ENCODE measurements around the gene CLIP3. TPM values are rescaled to one million over a fixed set of nuclear protein-coding genes. Genes with fewer than 3 reads are reported as not detected.

The CLIP3 gene
- total RNA-seq, 1 experiment from 2014 or later, result 9.2 TPM

- intact Hi-C loops (cut with micrococcal nuclease; ENCODE audit: unreplicated experiment), result loop anchor here (2.0 kb wide), 1 partner anchor 60 kb away; the partner anchor contains the start of genes POLR2I and TBCB
- no TSS peak for BruUV-seq (replicated peaks)
- H3K27ac ChIP-seq (ENCODE audit: low read depth, low read length, poor library complexity, severe bottlenecking), result peak within 1 kb of the TSS; percentile 93
- no peaks in the 10 kb centered on the region for H3K9me3 ChIP-seq (ENCODE audit: low read depth, low read length, poor library complexity, severe bottlenecking)
- DNase-seq (ENCODE audit: low spot score), result peak; percentile 97
- peak within 1 kb of the TSS; percentile 85 for H3K4me3 ChIP-seq (ENCODE audit: low read depth, low read length, poor library complexity, severe bottlenecking)
- CTCF ChIA-PET, result no interaction called here
- peaks cover 17% of the 10 kb centered on the region for H3K36me3 ChIP-seq (ENCODE audit: insufficient read depth, low read length, poor library complexity, severe bottlenecking)
- TF ChIP-seq CTCF (conservative IDR thresholded peaks at IDR 0.05; ENCODE audit: low read depth, low read length), result 0 out of 2 replicates have a peak, but pooled peaks have one; percentile 4
- no peak for TF ChIP-seq EZH2 (IDR thresholded peaks at IDR 0.05; ENCODE audit: borderline replicate concordance, low read depth, low read length, poor library complexity, severe bottlenecking)
- no peaks in the 10 kb centered on the region for H3K27me3 ChIP-seq (replicated peaks; ENCODE audit: insufficient read depth, low read depth, low read length, poor library complexity)
- POLR2A ChIA-PET (ENCODE audit: low non-redundant PET), result interaction anchor here (0.9 kb wide), 1 partner anchor 60 kb away, joined by 3 read pairs; no protein-coding TSS in a partner anchor
- H3K4me1 ChIP-seq (ENCODE audit: insufficient read depth, low read length, poor library complexity, severe bottlenecking), result peaks cover 5% of the 10 kb centered on the region
Observed at GRCh38 chr19:36054733-36055686, 22.3 kb upstream of the CLIP3 start, which contains the start of gene WDR62. Gene WDR62 (plus strand): TSS chr19:36054897. CDS start chr19:36054972, 75 bp downstream.

DNA sequence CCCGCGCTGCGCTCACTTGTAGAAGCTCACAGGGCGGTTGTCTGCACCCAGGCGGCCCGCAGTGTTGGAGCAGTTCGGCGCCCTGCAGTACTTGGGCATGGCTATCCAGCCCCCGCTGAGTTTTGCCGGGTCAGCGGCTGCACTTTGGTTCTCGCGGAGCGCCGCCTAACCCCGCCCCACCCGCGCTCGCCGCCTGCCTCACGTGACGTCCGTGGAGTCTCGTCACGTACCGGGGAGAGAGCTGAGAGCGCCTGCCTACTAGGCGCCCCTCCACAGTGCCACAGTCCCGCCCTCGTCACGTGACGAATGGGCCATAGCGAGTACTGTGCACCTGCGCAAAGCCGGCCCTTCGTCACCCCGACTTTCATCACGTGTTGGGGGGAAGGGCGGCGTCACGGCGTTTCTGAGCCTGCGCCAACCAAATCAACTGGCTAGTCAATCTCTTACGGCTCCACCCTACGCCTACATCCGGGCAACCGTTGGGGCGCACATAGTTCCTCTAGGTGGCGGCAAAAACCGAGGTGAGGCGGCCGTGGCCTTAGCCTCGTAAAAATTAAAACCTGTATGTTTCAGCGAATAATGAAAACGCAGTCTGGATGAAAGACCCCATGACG is 21.6 kb upstream of the CLIP3 start, which contains the start of gene THAP8:
THAP8 (minus strand) TSS at position 167 of the 614 bp plus-strand sequence; CDS start at position 99, 68 bp downstream.
- intact Hi-C loops (cut with micrococcal nuclease; ENCODE audit: unreplicated experiment), result loop anchor here (2.0 kb wide), 1 partner anchor 61 kb away; the partner anchor contains the start of genes POLR2I and TBCB
- POLR2A ChIA-PET (ENCODE audit: low non-redundant PET), result interaction anchor here (0.5 kb wide), 1 partner anchor 12 kb away, joined by 3 read pairs; no protein-coding TSS in a partner anchor

More for the DNA sequence above, 21.6 kb upstream of the CLIP3 start, which contains the start of gene THAP8:
- CTCF ChIA-PET, result interaction anchor here (0.7 kb wide), 1 partner anchor 127 kb away, joined by 9 read pairs; no protein-coding TSS in a partner anchor
- no peaks in the 10 kb centered on the region for H3K9me3 ChIP-seq (ENCODE audit: low read depth, low read length, poor library complexity, severe bottlenecking)
- peak; percentile 100 for DNase-seq (ENCODE audit: low spot score)
- H3K4me1 ChIP-seq (ENCODE audit: insufficient read depth, low read length, poor library complexity, severe bottlenecking), result peaks cover 5% of the 10 kb centered on the region
- TF ChIP-seq CTCF (conservative IDR thresholded peaks at IDR 0.05; ENCODE audit: low read depth, low read length), result peak; percentile 60
- TF ChIP-seq EZH2 (IDR thresholded peaks at IDR 0.05; ENCODE audit: borderline replicate concordance, low read depth, low read length, poor library complexity, severe bottlenecking), result no peak
- H3K36me3 ChIP-seq (ENCODE audit: insufficient read depth, low read length, poor library complexity, severe bottlenecking), result peaks cover 9% of the 10 kb centered on the region
- no peaks in the 10 kb centered on the region for H3K27me3 ChIP-seq (replicated peaks; ENCODE audit: insufficient read depth, low read depth, low read length, poor library complexity)
- H3K4me3 ChIP-seq (ENCODE audit: low read depth, low read length, poor library complexity, severe bottlenecking), result peak within 1 kb of the TSS; percentile 85
- H3K27ac ChIP-seq (ENCODE audit: low read depth, low read length, poor library complexity, severe bottlenecking), result peak within 1 kb of the TSS; percentile 93
- no TSS peak for BruUV-seq (replicated peaks)

All from A673 (cell line).